Measurements from ENCODE around the gene FRMPD2. TPM values are rescaled to one million over a fixed set of nuclear protein-coding genes. Genes with fewer than 3 reads are reported as not detected.

Gene FRMPD2
- total RNA-seq, 1 experiment from 2014 or later: 0.44 TPM

- Histone ChIP-seq H3K14ac (ENCODE audit: insufficient read depth, low read length) (no peak overlapping the region), H2BK5ac (ENCODE audit: insufficient read length, low read length) (no peak overlapping the region), H3K4ac (ENCODE audit: low read depth, low read length) (no peak overlapping the region), H3K27ac (ENCODE audit: insufficient read length, low read depth, low read length) (no peak overlapping the region), H4K8ac (replicated peaks; ENCODE audit: insufficient read length, low read depth, low read length) (no peak overlapping the region), H3K79me2 (ENCODE audit: insufficient read depth, low read length) (no peaks in the 10 kb centered on the region), H4K20me1 (ENCODE audit: control insufficient read depth, insufficient read depth, insufficient read length) (no peaks in the 10 kb centered on the region), H2BK20ac (ENCODE audit: low read depth, low read length, poor library complexity, severe bottlenecking) (no peak overlapping the region), H3T11ph (ENCODE audit: low read length) (no peak overlapping the region), H2AK5ac (ENCODE audit: insufficient read length, low read length) (no peak overlapping the region), H2BK120ac (ENCODE audit: low read depth, low read length, poor library complexity, severe bottlenecking) (no peak overlapping the region), H3K18ac (ENCODE audit: insufficient read length, low read depth, low read length) (no peak overlapping the region), H3K27me3 (ENCODE audit: insufficient read depth, low read length) (no peaks in the 10 kb centered on the region), H3K9me3 (ENCODE audit: control insufficient read depth, low read depth, low read length) (no peaks in the 10 kb centered on the region), H4K5ac (ENCODE audit: insufficient read length, low read depth, low read length) (no peak overlapping the region), H2AFZ (ENCODE audit: low read length) (no peak overlapping the region), H4K91ac (ENCODE audit: insufficient read length, low read depth, low read length) (no peak overlapping the region), H3K9ac (ENCODE audit: extremely low read depth, insufficient read length, low read length) (no peak overlapping the region), H3K79me1 (ENCODE audit: insufficient read depth, low read depth, low read length, poor library complexity, severe bottlenecking) (no peaks in the 10 kb centered on the region), H2BK15ac (ENCODE audit: low read depth, low read length) (no peak overlapping the region), H2BK12ac (ENCODE audit: insufficient read length, low read depth, low read length) (no peak overlapping the region), H3K23me2 (ENCODE audit: insufficient read length, low read depth, low read length, poor library complexity, severe bottlenecking) (no peaks in the 10 kb centered on the region), H3K4me1 (ENCODE audit: insufficient read depth, low read length) (peaks cover 5% of the 10 kb centered on the region; the same call in 1 of the 2 replicates), H3K23ac (ENCODE audit: insufficient read length, low read depth, low read length) (no peak overlapping the region), H3K56ac (ENCODE audit: insufficient read length, low read depth, low read length) (no peak overlapping the region), H3K4me2 (ENCODE audit: insufficient read depth, insufficient read length, low read length) (no peak overlapping the region)
- no CpG with 5 or more reads among the region's 2 CpGs for whole genome bisulfite sequencing (ENCODE audit: extremely low coverage, insufficient read length, low lambda C conversion rate)
- TF ChIP-seq, protein P1, sequence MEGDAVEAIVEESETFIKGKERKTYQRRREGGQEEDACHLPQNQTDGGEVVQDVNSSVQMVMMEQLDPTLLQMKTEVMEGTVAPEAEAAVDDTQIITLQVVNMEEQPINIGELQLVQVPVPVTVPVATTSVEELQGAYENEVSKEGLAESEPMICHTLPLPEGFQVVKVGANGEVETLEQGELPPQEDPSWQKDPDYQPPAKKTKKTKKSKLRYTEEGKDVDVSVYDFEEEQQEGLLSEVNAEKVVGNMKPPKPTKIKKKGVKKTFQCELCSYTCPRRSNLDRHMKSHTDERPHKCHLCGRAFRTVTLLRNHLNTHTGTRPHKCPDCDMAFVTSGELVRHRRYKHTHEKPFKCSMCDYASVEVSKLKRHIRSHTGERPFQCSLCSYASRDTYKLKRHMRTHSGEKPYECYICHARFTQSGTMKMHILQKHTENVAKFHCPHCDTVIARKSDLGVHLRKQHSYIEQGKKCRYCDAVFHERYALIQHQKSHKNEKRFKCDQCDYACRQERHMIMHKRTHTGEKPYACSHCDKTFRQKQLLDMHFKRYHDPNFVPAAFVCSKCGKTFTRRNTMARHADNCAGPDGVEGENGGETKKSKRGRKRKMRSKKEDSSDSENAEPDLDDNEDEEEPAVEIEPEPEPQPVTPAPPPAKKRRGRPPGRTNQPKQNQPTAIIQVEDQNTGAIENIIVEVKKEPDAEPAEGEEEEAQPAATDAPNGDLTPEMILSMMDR (conservative IDR thresholded peaks at IDR 0.05): no peak
- DNase-seq: peak; percentile 11
- Mint-ChIP-seq H3K9me3 (no peaks in the 10 kb centered on the region), H3K4me3 (no peak overlapping the region), H3K27me3 (ENCODE audit: low read depth) (no peaks in the 10 kb centered on the region), H3K36me3 (ENCODE audit: insufficient read depth in 1 of 3, low read depth in 3 of 3) (no peaks in the 10 kb centered on the region), H3K27ac (no peak overlapping the region), H3K4me1 (peaks cover 21 to 30% of the 10 kb centered on the region in 2 experiments)
Observed at GRCh38 chr10:48239618-48240017, 34.9 kb downstream of the FRMPD2 start.

Measured in H9 (cell line).